NT2/D1 (cell line): Measurements from ENCODE around the gene CLDN1.

Experiments used
- YY1 ChIP-seq: IDR thresholded peaks from 2 replicates; pipeline ENCODE4 v1.6.1; 2011; ENCODE audit not compliant: insufficient read length, insufficient read depth
- ZNF274 ChIP-seq: IDR thresholded peaks from 2 replicates; pipeline ENCODE4 v1.6.1; 2011; ENCODE audit warnings: mild to moderate bottlenecking, low read depth, low read length

GRCh38 chr3:190265126-190265525 is 57.1 kb downstream of the CLDN1 start:
- TF ChIP-seq ZNF274 (no peak), YY1 (no peak)
